IPS-18a (cell line): ENCODE measurements around the gene ECM1.

Experiments used
- H3K27ac ChIP-seq: one replicate; pipeline ENCODE4 v1.5.1; 2013; ENCODE audit warnings: low read length
- H3K27me3 ChIP-seq: one replicate; pipeline ENCODE4 v1.6.1; 2013; ENCODE audit warnings: mild to moderate bottlenecking, low read length; ENCODE audit not compliant: control insufficient read depth, insufficient read depth
- H3K36me3 ChIP-seq: one replicate; pipeline ENCODE4 v1.6.1; 2013; ENCODE audit warnings: low read depth, low read length; ENCODE audit not compliant: control insufficient read depth
- H3K4me1 ChIP-seq: one replicate; pipeline ENCODE4 v1.6.1; 2013; ENCODE audit warnings: low read depth, low read length; ENCODE audit not compliant: control insufficient read depth
- H3K4me3 ChIP-seq: one replicate; pipeline ENCODE4 v1.5.1; 2013; ENCODE audit warnings: low read length
- H3K9ac ChIP-seq: one replicate; pipeline ENCODE4 v1.6.1; 2013; ENCODE audit warnings: mild to moderate bottlenecking, low read length, moderate library complexity
- H3K9me3 ChIP-seq: one replicate; pipeline ENCODE4 v1.6.1; 2013; ENCODE audit warnings: low read depth, low read length; ENCODE audit not compliant: control insufficient read depth

The ECM1 gene

GRCh38 chr1:150479927-150480352 is 28.0 kb upstream of the ECM1 start:
- no peak overlapping the region for H3K9ac ChIP-seq
- no peak overlapping the region for H3K4me3 ChIP-seq
- H3K27me3 ChIP-seq, result peaks cover 9% of the 10 kb centered on the region
- no peak overlapping the region for H3K27ac ChIP-seq
- H3K9me3 ChIP-seq, result no peaks in the 10 kb centered on the region
- no peaks in the 10 kb centered on the region for H3K4me1 ChIP-seq
- H3K36me3 ChIP-seq, result no peaks in the 10 kb centered on the region

DNA sequence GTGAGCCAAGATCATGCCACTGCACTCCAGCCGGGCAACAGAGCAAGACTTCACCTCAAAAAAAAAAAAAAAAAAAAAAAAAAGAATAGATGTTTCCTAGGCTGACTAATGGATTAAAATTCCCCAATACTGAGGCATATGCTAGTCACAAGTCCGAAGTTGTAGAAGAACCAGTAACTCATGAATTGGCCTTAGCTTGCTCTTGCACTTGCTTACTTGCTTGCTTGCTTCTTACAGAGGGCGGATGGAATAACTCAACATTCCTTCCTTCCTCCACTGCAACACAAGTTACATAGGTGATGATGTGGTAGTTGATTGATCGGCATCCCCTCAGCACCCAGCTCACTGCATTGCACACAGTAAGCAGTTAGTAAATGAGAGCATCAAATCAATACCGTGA is 23.5 kb upstream of the ECM1 start:
- Histone ChIP-seq H3K4me1 (peaks cover 4% of the 10 kb centered on the region), H3K27me3 (peaks cover 6% of the 10 kb centered on the region), H3K9me3 (no peaks in the 10 kb centered on the region), H3K36me3 (peaks cover 8% of the 10 kb centered on the region), H3K27ac (no peak overlapping the region), H3K9ac (no peak overlapping the region), H3K4me3 (no peak overlapping the region)

DNA sequence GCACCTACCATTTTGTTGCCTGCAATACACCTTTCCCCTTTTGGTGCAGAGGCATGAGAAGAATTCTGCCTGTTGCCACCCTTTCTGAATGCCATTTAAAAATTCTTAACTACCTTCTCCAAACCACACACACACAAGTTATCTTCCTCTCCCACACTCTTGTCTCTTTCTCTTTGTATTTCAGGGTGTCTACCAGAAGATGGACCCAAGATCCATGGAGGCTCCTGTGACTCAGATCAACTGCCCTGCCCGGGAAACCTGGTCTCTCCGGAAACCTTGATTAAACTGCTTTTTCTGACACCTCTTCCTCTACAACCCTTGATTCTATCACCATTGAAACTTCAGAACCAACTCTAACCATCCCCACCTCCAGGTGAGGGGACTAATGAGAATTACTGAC is 23.0 kb upstream of the ECM1 start:
- H3K27ac ChIP-seq, result no peak overlapping the region
- H3K36me3 ChIP-seq, result peaks cover 10% of the 10 kb centered on the region
- H3K4me3 ChIP-seq, result no peak overlapping the region
- no peak overlapping the region for H3K9ac ChIP-seq
- no peaks in the 10 kb centered on the region for H3K9me3 ChIP-seq
- peaks cover 1% of the 10 kb centered on the region for H3K27me3 ChIP-seq
- peaks cover 4% of the 10 kb centered on the region for H3K4me1 ChIP-seq

DNA sequence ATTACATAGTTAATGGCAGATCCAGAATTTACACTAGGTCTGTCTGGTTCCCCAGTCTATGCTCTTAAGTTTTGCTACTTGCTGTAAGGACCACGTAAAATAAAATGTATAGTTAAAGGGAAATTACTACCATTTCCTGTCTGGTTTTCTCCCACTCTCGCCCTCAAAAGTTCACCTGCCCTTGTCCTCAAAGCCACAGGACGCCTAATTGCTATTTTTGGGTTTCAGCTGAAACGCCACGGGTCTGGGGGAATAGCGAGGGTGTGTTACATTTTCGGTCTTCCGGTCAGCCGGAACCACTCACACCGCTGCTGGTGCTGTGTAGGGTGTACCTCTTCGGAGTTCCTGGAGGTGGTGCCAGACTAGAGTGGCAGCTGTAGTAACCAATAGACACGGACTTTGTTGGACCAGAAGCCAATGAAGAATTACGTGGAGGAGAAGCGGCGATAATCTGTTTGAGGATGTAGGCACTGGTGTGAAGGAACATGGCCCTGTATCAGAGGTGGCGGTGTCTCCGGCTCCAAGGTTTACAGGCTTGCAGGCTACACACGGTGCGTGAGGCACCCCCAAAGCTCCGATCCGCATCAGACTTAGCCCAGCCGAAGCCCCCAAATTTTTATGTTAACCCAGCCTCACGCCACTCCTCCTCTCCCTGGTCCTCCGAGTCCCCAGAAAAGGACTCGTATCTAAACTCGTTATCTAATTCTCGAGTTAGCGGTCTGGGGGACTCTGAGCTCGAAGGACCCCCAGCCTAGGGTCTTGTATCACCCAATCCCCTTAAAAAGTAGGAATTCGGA is 20.7 kb upstream of the ECM1 start, which contains the start of gene TARS2:
TSS of gene TARS2 (plus strand) at position 454 of the 797 bp plus-strand sequence. CDS start at position 486, 32 bp downstream.
- no peaks in the 10 kb centered on the region for H3K27me3 ChIP-seq
- H3K4me1 ChIP-seq, result peaks cover 4% of the 10 kb centered on the region
- no peaks in the 10 kb centered on the region for H3K9me3 ChIP-seq
- H3K4me3 ChIP-seq, result peak within 1 kb of the TSS; percentile 94
- peaks cover 27% of the 10 kb centered on the region for H3K36me3 ChIP-seq
- H3K27ac ChIP-seq, result peak within 1 kb of the TSS; percentile 54
- H3K9ac ChIP-seq, result peak within 1 kb of the TSS; percentile 83

GRCh38 chr1:150487763-150488115 is 20.2 kb upstream of the ECM1 start:
- H3K4me1 ChIP-seq, result peaks cover 4% of the 10 kb centered on the region
- H3K4me3 ChIP-seq, result peak overlapping the region; percentile 94
- H3K9me3 ChIP-seq, result no peaks in the 10 kb centered on the region
- peak overlapping the region; percentile 54 for H3K27ac ChIP-seq
- no peaks in the 10 kb centered on the region for H3K27me3 ChIP-seq
- H3K9ac ChIP-seq, result peak overlapping the region; percentile 83
- H3K36me3 ChIP-seq, result peaks cover 31% of the 10 kb centered on the region

GRCh38 chr1:150493175-150493574 is 14.7 kb upstream of the ECM1 start:
- peaks cover 50% of the 10 kb centered on the region for H3K36me3 ChIP-seq

GRCh38 chr1:150498342-150498741 is 9.6 kb upstream of the ECM1 start:
- H3K4me1 ChIP-seq, result no peaks in the 10 kb centered on the region
- no peaks in the 10 kb centered on the region for H3K27me3 ChIP-seq
- H3K4me3 ChIP-seq, result no peak overlapping the region
- H3K27ac ChIP-seq, result no peak overlapping the region
- H3K36me3 ChIP-seq, result peaks cover 35% of the 10 kb centered on the region
- H3K9ac ChIP-seq, result no peak overlapping the region
- no peaks in the 10 kb centered on the region for H3K9me3 ChIP-seq

More at GRCh38 chr1:150493175-150493574, 14.7 kb upstream of the ECM1 start:
- H3K9ac ChIP-seq, result no peak overlapping the region
- H3K9me3 ChIP-seq, result no peaks in the 10 kb centered on the region
- H3K4me3 ChIP-seq, result no peak overlapping the region
- no peaks in the 10 kb centered on the region for H3K27me3 ChIP-seq
- no peak overlapping the region for H3K27ac ChIP-seq
- peaks cover under 1% of the 10 kb centered on the region for H3K4me1 ChIP-seq

DNA sequence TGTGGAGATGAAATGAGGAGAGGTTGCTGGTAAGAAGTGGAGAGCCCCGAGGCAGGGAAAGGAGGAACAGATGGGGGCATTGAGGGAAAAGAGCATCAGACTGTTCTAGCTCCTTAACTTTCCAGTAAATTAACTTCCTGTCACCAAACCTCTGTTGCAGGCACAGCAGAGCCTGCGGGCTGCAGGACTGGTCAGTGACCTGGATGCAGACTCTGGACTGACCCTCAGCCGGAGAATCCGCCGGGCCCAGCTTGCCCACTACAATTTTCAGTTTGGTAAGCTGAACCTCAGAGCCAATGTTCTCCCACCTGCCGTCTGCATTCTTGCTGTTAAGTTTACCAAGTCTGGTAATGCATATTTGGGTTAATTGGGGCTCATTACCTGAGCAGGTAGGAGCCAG is 2.5 kb upstream of the ECM1 start:
- Histone ChIP-seq H3K4me1 (no peaks in the 10 kb centered on the region), H3K4me3 (no peak overlapping the region), H3K36me3 (peaks cover 40% of the 10 kb centered on the region), H3K27me3 (no peaks in the 10 kb centered on the region), H3K27ac (no peak overlapping the region), H3K9ac (no peak overlapping the region), H3K9me3 (no peaks in the 10 kb centered on the region)

DNA sequence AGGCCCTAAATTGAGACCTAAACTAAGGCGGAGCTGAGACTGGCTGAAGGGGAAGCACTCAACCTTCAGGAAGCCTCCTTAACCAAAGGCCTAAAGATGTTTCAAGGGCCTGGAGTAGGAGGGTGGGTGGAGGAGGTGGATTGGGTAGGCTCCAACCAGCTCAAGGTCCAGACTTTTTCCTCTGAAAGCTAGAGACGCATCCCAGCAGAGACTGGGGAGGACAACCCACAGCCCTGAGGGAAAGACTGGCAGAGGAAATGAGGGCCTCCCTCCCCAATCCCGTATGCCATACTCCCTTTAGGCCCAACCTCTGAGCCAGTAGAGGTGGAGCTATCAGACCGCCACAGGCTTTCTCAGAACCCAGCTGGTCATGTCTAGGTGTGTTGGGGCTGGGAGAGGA is 1.1 kb downstream of the ECM1 start:
- Histone ChIP-seq H3K9ac (no peak overlapping the region), H3K4me1 (no peaks in the 10 kb centered on the region), H3K27ac (no peak overlapping the region), H3K9me3 (no peaks in the 10 kb centered on the region), H3K4me3 (no peak overlapping the region), H3K36me3 (peaks cover 31% of the 10 kb centered on the region), H3K27me3 (no peaks in the 10 kb centered on the region)

DNA sequence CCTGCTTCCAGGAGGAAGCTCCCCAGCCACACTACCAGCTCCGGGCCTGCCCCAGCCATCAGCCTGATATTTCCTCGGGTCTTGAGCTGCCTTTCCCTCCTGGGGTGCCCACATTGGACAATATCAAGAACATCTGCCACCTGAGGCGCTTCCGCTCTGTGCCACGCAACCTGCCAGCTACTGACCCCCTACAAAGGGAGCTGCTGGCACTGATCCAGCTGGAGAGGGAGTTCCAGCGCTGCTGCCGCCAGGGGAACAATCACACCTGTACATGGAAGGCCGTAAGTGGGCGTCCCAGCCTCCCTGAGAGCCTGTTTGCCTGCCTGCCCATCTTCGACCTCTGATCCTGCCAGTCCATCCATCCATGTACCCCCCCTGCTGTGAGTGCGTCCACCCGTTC is 3.6 kb downstream of the ECM1 start:
- Histone ChIP-seq H3K9me3 (no peaks in the 10 kb centered on the region), H3K36me3 (peaks cover 5% of the 10 kb centered on the region), H3K4me1 (no peaks in the 10 kb centered on the region), H3K27ac (no peak overlapping the region), H3K4me3 (no peak overlapping the region), H3K9ac (no peak overlapping the region), H3K27me3 (no peaks in the 10 kb centered on the region)

DNA sequence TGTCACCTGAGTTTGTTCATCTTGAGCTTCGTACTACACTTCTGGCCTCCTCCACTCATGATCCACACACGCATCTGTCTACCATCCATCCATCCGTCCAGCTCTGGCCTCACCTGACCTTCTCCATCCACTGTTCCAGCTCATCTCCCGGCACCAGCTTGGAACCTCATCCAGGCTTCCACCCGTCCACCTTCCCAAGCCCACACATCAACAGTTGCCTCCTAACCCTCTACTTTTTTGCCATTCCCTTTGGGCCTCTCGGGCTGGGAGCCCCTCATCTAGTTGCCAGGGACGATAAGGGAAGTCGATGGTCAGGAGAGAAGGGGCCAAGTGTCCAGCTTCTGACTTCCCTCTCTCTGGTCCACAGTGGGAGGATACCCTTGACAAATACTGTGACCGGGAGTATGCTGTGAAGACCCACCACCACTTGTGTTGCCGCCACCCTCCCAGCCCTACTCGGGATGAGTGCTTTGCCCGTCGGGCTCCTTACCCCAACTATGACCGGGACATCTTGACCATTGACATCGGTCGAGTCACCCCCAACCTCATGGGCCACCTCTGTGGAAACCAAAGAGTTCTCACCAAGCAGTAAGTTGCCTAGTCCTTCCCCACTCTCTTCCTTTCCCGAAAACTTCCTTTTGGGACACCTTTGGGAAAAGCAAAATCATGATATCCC is 4.2 kb downstream of the ECM1 start:
- Histone ChIP-seq H3K9me3 (no peaks in the 10 kb centered on the region), H3K27ac (no peak overlapping the region), H3K9ac (no peak overlapping the region), H3K4me1 (no peaks in the 10 kb centered on the region), H3K36me3 (no peaks in the 10 kb centered on the region), H3K27me3 (no peaks in the 10 kb centered on the region), H3K4me3 (no peak overlapping the region)

GRCh38 chr1:150512846-150513245 is 4.9 kb downstream of the ECM1 start:
- H3K4me3 ChIP-seq, result no peak overlapping the region
- no peak overlapping the region for H3K9ac ChIP-seq
- H3K36me3 ChIP-seq, result no peaks in the 10 kb centered on the region
- no peaks in the 10 kb centered on the region for H3K27me3 ChIP-seq
- no peaks in the 10 kb centered on the region for H3K4me1 ChIP-seq
- H3K27ac ChIP-seq, result no peak overlapping the region
- H3K9me3 ChIP-seq, result no peaks in the 10 kb centered on the region
